ENCODE measurements around the gene TIMELESS. TPM values are rescaled to one million over a fixed set of nuclear protein-coding genes. Genes with fewer than 3 reads are reported as not detected.

The TIMELESS gene
- total RNA-seq, 4 donors from 2014 or later = 1.9 to 4.6 (median 2.5) TPM

DNA sequence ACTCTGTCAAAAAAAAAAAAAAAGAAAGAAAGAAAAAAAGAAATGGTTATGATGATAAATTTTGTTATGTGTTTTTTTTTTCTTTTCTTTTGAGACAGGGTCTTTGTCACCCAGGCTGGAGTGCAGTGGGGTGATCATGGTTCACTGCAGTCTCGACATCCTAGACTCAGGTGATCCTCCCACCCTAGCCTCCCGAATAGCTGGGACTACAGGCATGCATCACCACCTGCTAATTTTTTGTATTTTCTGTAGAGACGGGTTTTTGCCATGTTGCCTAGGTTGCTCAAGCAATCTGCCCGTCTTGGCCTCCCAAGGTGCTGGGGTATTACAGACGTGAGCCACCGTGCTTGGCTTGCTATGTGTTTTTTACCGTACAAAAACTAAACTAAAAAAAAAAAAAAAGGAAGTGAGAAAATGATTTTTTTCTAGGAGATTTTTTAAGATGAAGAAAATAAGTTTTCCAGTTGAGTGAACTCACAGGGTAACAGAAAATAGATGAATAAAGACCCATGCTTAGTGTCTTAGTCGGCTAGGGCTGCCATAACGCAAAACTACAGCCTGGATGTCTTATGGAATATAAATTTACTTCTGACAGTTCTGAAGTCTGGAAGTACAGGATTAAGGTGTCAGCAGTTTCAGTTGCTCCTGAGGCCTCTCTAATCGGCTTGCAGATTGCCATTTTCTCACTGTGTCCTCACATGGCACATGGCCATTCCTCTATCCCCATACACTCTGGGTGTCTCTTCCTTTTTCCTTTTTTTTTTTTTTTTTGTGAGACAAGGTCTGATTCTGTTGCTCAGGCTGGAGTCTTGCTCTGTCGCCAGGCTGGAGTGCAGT, 73.4 kb downstream of the TIMELESS start:
- no peak for TF ChIP-seq POLR2A (IDR thresholded peaks at IDR 0.05)
- TF ChIP-seq, protein P1, sequence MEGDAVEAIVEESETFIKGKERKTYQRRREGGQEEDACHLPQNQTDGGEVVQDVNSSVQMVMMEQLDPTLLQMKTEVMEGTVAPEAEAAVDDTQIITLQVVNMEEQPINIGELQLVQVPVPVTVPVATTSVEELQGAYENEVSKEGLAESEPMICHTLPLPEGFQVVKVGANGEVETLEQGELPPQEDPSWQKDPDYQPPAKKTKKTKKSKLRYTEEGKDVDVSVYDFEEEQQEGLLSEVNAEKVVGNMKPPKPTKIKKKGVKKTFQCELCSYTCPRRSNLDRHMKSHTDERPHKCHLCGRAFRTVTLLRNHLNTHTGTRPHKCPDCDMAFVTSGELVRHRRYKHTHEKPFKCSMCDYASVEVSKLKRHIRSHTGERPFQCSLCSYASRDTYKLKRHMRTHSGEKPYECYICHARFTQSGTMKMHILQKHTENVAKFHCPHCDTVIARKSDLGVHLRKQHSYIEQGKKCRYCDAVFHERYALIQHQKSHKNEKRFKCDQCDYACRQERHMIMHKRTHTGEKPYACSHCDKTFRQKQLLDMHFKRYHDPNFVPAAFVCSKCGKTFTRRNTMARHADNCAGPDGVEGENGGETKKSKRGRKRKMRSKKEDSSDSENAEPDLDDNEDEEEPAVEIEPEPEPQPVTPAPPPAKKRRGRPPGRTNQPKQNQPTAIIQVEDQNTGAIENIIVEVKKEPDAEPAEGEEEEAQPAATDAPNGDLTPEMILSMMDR (IDR thresholded peaks at IDR 0.05 in 4 of 5, conservative IDR thresholded peaks at IDR 0.05 in 1 of 5) = no peak
- no peaks in the 10 kb centered on the region for H3K4me1 ChIP-seq
- H3K4me3 ChIP-seq = no peak overlapping the region
- H3K27me3 ChIP-seq = no peaks in the 10 kb centered on the region
- intact Hi-C loops (cut with DNase I; ENCODE audit: low total_unique reads) = no loop called here
- in situ Hi-C loops (cut with MboI; ENCODE audit: low sequenced_read_pairs in 4 of 4) = no loop called here
- H3K27ac ChIP-seq = no peak overlapping the region
- no peaks in the 10 kb centered on the region for H3K9me3 ChIP-seq
- ATAC-seq (no peak), DNase-seq (no peak)
- no peaks in the 10 kb centered on the region for H3K36me3 ChIP-seq

DNA sequence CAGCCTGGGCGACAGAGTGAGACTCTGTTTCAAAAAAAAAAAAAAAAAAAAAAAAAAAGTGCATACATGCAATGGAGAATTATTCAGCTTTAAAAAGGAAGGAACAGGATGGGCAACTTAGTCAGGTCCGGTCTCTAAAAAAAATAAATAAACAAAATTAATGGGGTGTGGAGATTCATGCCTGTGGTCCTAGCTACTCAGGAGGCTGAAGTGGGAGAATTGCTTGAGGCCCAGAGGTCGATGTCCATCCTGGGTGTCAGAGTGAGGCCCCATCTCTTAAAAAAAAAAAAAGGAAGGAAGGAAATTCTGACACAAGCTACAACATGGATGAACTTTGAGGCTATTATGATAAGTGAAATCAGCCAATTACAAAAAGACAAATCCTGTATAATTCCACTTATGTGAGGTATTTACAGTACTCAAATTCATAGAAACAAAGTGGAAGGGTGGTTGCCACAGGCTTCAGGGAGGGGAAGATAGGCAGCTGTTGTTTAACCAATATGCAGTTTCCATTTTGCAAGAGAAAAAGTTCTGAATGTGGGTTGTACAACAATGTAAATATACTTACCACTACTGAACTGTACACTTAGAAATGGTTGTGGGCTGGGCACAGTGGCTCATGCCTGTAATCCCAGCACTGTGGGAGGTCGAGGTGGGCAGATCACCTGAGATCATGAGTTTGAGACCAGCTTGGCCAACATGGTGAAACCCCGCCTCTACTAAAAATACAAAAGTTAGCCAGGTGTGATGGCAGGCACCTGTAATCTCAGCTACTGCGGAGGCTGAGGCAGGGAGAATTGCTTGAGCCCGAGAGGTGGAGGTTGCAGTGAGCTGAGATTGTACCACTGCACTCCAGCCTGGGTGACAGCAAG, 74.3 kb downstream of the TIMELESS start:
- H3K9me3 ChIP-seq = no peaks in the 10 kb centered on the region
- in situ Hi-C loops (cut with MboI; ENCODE audit: low sequenced_read_pairs in 4 of 4) = no loop called here
- no peaks in the 10 kb centered on the region for H3K4me1 ChIP-seq
- intact Hi-C loops (cut with DNase I; ENCODE audit: low total_unique reads) = no loop called here
- ATAC-seq (no peak), DNase-seq (no peak)
- H3K4me3 ChIP-seq = no peak overlapping the region
- H3K27me3 ChIP-seq = no peaks in the 10 kb centered on the region
- TF ChIP-seq POLR2A (IDR thresholded peaks at IDR 0.05) = no peak
- TF ChIP-seq, protein P1 (IDR thresholded peaks at IDR 0.05 in 4 of 5, conservative IDR thresholded peaks at IDR 0.05 in 1 of 5) = no peak
- no peak overlapping the region for H3K27ac ChIP-seq
- H3K36me3 ChIP-seq = no peaks in the 10 kb centered on the region

DNA sequence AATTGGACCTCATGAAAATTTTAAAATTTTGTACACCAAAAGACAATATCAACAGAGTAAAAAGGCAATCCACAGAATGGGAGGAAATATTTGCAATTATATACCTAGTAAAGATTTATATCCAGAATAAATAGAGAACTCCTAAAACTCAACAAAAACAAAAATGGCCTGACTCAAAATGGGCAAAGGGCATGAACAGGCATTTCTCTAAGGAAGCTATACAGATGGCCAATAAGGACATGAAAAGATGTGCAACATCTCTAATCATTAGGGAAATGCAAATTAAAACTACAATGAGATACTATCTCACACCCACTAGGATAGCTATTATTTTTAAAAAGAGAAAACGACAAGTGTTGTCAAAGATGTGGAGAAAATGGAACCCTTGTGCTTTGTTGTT, 75.7 kb downstream of the TIMELESS start:
- H3K27ac ChIP-seq = no peak overlapping the region
- no peaks in the 10 kb centered on the region for H3K4me1 ChIP-seq
- H3K36me3 ChIP-seq = no peaks in the 10 kb centered on the region
- in situ Hi-C loops (cut with MboI; ENCODE audit: low sequenced_read_pairs in 4 of 4) (no loop called here), intact Hi-C loops (cut with DNase I; ENCODE audit: low total_unique reads) (no loop called here)
- H3K9me3 ChIP-seq = no peaks in the 10 kb centered on the region
- TF ChIP-seq, protein P1 (IDR thresholded peaks at IDR 0.05 in 4 of 5, conservative IDR thresholded peaks at IDR 0.05 in 1 of 5) = no peak
- no peak for TF ChIP-seq POLR2A (IDR thresholded peaks at IDR 0.05)
- ATAC-seq (no peak), DNase-seq (no peak)
- no peaks in the 10 kb centered on the region for H3K27me3 ChIP-seq
- no peak overlapping the region for H3K4me3 ChIP-seq

DNA sequence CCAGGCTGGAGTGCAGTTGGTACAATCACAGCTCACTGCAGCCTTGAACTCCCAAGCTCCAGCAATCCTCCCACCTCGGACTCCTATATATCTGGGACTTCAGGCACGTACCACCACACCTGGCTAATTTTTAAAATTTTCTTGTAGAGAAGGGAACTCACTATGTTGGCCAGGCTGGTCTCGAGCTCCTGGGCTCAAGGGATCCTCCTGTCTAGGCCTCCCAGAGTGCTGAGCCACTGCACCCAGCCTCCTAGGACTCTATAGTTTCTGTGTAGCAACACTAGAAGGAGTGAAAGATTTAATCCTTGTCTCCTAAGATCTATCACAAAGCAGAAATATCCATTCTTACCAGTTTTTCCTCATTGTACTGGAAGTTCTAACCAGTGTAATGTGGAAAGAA, 82.3 kb downstream of the TIMELESS start:
- H3K27ac ChIP-seq = no peak overlapping the region
- DNase-seq (no peak), ATAC-seq (no peak)
- intact Hi-C loops (cut with DNase I; ENCODE audit: low total_unique reads) = no loop called here
- H3K4me3 ChIP-seq = no peak overlapping the region
- in situ Hi-C loops (cut with MboI; ENCODE audit: low sequenced_read_pairs in 4 of 4) = loop anchor here in 1 of 4 donors (10.0 kb wide), 1 partner anchor 98 kb away; the partner anchor contains the start of gene SPRYD4
- H3K36me3 ChIP-seq = no peaks in the 10 kb centered on the region
- no peaks in the 10 kb centered on the region for H3K27me3 ChIP-seq
- no peaks in the 10 kb centered on the region for H3K9me3 ChIP-seq
- H3K4me1 ChIP-seq = no peaks in the 10 kb centered on the region
- no peak for TF ChIP-seq POLR2A (IDR thresholded peaks at IDR 0.05)
- TF ChIP-seq, protein P1 (IDR thresholded peaks at IDR 0.05 in 4 of 5, conservative IDR thresholded peaks at IDR 0.05 in 1 of 5) = no peak

Other genes starting within 250 kb of the TIMELESS start
- 10 to 100 TPM; 46.5 to 58.9 (median 54.8) TPM for gene RNF41, start 227.5 kb downstream of the TIMELESS start, total RNA-seq
- 10 to 100 TPM; 29.6 to 75.0 (median 42.8) TPM for gene NABP2, start 225.1 kb downstream of the TIMELESS start, total RNA-seq
- gene SLC39A5, start 219.4 kb downstream of the TIMELESS start, total RNA-seq = under 1 TPM in 1 of 4 donors, not detected in 3; 0.83 TPM
- gene ANKRD52, start 191.0 kb downstream of the TIMELESS start, total RNA-seq = 10 to 100 TPM; 14.7 to 30.9 (median 18.9) TPM
- 10 to 100 TPM; 17.7 to 90.1 (median 54.5) TPM for gene COQ10A, start 182.5 kb downstream of the TIMELESS start, total RNA-seq
- 100 to 1,000 TPM; 211 to 359 (median 271) TPM for gene CS, start 149.1 kb downstream of the TIMELESS start, total RNA-seq
- 10 to 100 TPM; 21.7 to 59.1 (median 28.4) TPM for gene CNPY2, start 133.4 kb downstream of the TIMELESS start, total RNA-seq
- gene PAN2, start 115.4 kb downstream of the TIMELESS start, total RNA-seq = 10 to 100 TPM in 2 of 4 donors, 1 to 10 TPM in 2; 7.8 to 33.0 (median 11.6) TPM
- gene IL23A, start 110.5 kb downstream of the TIMELESS start, total RNA-seq = not detected
- 10 to 100 TPM; 21.0 to 33.2 (median 27.4) TPM for gene STAT2, start 89.3 kb downstream of the TIMELESS start, total RNA-seq
- under 1 TPM in 1 of 4 donors, not detected in 3; 0.27 TPM for gene APOF, start 86.6 kb downstream of the TIMELESS start, total RNA-seq
- gene MIP, start 5.2 kb upstream of the TIMELESS start, total RNA-seq = not detected
- gene SPRYD4, start 19.2 kb upstream of the TIMELESS start, total RNA-seq = 1 to 10 TPM; 1.6 to 4.7 (median 2.9) TPM
- gene GLS2, start 38.7 kb upstream of the TIMELESS start, total RNA-seq = 1 to 10 TPM in 1 of 4 donors, under 1 TPM in 1, not detected in 2; 0.53 to 1.9 TPM
- 10 to 100 TPM in 1 of 4 donors, 1 to 10 TPM in 3; 4.1 to 11.0 (median 5.4) TPM for gene RBMS2, start 72.4 kb upstream of the TIMELESS start, total RNA-seq
- 10 to 100 TPM; 40.5 to 65.8 (median 55.4) TPM for gene BAZ2A, start 180.9 kb upstream of the TIMELESS start, total RNA-seq
- gene ATP5F1B, start 196.6 kb upstream of the TIMELESS start, total RNA-seq = 1,000 to 10,000 TPM in 2 of 4 donors, 100 to 1,000 TPM in 2; 779 to 1,310 (median 926) TPM
- 10 to 100 TPM; 57.2 to 81.4 (median 69.3) TPM for gene PTGES3, start 238.9 kb upstream of the TIMELESS start, total RNA-seq

Data from gastrocnemius medialis (tissue), 4 donors.